HG03097 (cell line): ENCODE data around the gene PTP4A1.
A peak's percentile ranks its signal among the peaks of the same experiment; 100 is the strongest.
"Not testable (repeated sequence)": the region's sequence is repeated elsewhere in the genome, so short reads cannot be mapped to it uniquely, and the experiment has no call there.

ENCODE experiments used
- ATAC-seq: cut with Tn5 transposase; IDR thresholded peaks from one replicate; pipeline ENCODE4 v1.9.1; 2021; ENCODE audit not compliant: unreplicated experiment, low FRiP score

Gene PTP4A1

DNA sequence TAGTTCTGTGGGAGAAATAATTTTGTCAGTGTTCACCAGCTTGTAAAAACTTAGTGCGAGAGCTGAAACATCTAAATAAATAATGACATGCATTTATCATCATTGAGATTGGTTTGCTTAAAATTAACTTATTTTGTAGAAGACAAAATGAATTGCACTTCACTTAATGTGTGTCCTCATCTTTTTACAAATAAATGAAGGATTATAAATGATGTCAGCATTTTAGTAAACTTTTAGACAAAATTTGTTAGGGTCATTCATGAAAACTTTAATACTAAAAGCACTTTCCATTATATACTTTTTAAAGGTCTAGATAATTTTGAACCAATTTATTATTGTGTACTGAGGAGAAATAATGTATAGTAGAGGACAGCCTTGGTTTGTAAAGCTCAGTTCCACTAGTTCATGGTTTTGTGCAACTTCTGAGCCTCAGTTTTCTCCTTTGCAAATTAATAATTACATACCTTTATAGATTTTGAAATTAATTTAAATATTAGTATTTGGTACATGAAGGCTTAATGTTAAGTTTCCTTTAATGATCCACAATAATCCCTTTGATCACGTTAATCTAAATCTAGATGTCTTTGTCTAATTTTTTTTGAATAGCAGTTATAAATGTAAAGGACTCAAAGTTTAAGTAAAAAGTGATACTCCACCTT, 9.2 kb downstream of the PTP4A1 start:
- ATAC-seq, result no peak

DNA sequence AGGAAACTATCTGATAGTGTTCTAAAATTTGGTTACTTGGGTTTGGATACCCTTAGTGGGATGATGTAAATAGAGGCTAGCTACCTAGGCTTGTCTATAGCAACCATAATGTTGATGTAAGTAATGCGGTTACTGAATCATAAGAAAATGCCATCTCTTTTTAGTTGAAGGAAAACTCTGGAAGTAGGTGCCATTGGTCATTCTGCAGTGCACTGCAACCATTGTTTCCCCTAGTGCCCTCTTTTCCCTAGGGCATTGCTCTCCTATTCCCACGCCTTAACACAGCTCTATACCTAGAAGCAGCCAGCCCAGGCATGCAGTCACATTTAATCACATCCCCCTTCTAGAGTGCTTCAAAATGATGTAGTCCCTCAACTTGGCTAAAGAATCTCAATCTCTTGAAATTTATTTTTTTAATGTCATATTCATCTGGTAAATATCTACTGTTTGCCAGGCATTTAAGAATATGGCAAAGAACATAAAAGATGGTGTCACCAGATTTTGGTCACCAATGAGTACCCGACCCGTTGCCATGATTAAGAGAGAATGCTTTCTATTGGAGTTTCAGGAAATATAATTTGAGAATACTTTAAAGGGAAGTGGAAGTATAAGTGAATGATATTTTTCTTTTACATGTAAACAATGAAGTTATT, 10.4 kb downstream of the PTP4A1 start:
- ATAC-seq, result no peak

DNA sequence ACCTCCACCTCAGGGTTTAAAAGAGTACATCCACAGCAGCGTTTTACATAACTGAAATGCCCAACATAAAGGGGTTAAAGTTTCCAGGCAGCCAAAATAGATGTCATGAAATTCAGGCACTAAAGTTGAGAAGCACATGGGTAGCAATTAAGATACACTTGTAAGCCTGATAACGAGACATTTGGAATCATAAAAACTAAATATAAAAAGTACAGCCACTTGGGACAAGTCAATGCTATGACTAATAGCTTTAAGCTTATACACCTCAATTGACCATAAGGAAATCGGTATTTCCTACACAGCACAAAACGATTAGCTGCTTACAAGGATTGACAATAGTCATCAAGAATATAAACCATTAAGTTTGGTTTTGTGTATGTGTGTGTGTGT, 11.8 kb downstream of the PTP4A1 start:
- ATAC-seq, result no peak

DNA sequence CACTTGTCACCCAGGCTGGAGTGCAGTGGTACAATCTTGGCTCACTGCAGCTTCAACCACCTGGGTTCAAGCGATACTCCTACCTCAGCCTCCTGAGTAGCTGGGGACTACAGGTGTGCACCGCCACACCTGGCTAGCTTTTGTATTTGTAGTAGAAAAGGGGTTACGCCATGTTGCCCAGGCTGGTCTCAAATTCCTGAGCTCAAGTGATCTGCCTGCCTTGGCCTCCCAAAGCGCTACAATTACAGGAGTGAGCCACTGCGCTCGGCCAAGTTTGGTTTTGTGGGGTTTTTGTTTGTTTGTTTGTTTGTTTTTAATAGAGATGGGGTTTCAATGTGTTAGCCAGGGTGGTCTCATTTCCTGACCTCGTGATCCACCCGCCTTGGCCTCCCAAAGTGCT, 12.3 kb downstream of the PTP4A1 start:
- no peak for ATAC-seq

DNA sequence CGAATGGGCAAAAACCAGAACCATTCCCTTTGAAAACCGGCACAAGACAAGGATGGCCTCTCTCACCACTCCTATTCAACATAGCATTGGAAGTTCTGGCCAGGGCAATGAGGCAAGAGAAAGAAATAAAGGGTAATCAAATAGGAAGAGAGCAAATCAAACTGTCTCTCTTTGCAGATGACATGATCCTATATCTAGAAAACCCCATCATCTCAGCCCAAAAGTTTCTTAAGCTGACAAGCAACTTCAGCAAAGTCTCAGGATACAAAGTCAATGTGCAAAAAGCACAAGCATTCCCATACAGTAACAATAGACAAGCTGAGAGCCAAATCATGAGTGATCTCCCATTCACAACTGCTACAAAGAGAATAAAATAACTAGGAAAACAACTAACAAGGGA, 13.4 kb downstream of the PTP4A1 start:
- ATAC-seq, result not testable (repeated sequence)

DNA sequence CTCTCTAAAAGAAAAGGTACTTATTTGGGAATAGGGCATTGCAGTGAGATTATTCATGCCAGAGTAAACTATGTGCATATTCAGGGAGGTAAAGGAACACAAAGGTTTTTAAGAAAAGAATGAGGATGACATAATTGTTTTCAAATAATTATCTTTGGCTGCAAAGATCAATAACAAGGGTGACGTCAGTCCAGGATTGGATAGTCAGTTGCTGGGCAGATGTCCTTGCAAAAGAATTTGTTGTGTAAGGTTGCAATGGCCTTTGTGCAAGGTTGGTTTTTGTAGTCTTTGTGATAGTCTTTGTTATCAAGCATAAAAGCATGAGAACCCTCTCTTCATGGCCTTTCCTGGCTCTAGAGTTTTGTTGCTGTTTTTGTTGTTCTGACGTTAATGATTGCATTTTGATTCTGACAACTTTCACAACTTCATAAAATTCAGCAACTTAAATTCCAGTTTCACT, 17.7 kb downstream of the PTP4A1 start:
- ATAC-seq, result no peak

DNA sequence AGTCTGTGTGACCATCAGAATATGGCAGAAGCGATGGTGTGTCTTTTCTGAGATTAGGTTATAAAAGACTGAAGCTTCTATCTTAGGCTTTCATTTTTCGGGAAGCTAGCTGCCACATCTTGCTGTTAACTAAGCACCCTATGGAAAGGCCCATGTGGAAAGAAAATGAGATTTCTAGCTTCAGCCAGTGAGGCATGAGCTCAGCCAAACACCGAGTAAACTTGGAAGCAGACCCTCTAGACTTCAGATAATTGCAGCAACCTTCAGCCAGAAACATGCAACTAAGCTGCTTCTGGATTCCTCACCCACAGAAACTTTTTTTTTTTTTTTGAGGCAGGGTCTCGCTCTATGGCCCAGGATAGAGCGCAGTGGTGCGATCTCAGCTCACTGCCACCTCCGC, 20.6 kb downstream of the PTP4A1 start:
- ATAC-seq, result no peak

DNA sequence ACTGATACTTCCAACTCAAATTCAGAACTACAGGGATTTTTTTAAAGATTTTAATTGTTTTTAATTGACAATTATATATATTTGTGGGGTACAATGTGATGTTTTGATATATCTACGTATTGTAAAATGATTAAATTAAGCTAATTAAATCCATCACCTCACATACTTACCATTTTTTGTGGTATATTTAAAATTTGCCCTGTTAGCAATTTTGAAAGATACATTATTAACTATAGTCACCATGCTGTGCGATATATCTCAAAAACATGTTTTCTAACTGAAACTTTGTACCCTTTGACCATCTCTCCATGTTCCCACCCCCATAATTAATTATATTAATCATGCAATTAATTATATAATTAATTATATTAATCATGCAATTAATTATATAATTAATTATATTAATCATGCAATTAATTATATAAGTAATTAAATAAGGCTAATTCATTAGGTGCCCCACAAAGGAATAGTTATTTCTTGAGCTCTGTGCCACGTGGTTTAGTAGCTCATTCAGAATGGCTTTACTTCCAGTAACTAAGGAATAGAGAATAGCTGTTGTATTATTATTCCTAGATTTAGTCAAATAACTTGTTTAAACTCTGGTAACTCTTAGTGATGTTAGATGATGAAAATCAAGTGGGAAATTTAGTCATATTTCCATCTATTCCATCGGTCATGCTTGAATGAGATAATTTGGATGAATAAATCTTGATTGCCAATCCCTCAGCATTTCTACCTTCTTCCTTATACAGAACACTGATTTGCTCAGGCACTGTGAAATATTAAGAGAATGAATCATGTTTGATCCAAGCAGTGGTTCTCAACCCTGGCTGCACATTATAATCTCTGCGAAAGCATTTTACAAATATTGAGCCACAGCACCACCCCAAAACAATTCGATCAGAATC, 25.1 kb downstream of the PTP4A1 start:
- ATAC-seq, result no peak

DNA sequence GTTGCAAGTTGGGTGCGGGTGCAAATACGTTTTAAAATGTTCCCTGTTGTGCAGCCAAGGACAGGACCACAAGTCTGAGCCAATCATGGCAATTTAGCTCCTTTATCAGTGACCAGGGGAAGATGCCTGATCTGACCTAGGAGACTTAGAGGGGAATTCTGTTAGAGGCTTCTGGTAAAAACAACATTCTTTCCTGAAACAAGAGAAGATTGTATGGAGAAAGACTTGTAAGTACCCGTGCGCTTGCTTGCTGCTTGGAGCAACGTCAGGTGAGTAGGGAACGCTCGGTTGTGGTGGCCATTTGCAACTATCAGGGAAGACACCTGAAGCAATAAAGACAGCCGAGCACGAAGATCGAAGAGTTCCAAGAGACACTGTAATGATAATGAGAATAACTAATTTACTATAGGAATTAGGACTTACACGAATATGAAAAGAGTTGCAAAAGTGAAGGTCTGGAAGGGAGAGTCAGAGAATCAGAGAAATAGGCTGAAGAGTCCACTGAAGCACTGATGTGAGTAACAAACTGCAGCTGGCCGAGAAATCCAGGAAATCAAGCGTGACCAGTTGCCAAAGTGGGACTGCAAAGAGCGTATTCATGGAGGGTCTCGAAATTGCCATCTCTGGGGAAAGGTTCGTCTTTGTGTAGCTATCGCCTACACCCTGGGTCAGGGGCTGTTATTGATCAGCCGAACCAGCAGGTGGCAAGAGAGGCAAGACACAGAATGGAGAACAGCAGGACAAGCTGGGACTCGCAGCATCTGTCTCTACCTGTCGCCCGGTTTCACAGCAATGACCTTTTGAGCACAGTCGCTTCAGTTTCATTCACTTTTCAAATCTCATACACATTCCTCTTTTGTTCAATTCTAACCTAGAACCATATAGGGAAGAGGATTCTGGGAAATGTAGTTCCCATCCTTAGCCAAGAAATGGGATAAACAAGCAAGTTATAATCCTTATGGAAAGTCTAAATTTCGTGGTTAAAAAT, 26.1 kb downstream of the PTP4A1 start:
- ATAC-seq, result peak; percentile 99

DNA sequence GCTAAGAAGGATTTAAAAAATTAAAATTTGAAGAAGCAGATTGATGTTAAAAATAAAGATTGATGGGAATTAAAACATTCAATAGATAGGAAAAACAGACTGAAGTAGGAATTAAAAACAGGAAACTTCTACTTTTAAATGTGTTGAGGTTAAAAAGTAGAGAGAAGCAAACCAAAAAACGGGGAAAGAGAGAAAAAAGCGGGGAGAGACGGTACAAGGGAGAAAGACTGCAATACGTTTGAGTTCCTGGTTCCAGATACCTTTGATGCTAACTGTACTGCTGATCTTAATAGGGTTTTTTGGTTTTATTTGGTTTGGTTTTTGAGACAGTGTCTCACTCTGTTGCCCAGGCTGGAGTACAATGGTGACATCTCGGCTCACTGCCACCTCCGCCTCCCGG, 27.0 kb downstream of the PTP4A1 start:
- no peak for ATAC-seq

DNA sequence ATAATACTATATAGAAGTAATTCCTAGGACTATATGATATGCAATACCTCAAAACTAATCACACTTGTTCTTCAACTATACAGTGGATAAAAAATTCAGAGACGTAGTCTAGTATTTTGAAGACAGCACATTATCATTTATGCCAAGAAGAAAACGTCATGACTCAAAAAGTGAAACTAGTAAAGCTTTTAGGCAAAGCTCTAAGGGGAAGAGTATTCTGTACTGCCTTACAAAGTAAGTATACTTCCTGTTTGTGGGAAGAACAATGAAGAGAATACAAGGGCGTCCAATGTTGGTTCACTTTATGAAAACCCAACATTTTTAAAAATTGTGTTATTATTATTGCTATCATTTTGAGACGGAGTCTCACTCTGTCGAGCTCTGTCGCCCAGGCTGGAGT, 27.9 kb downstream of the PTP4A1 start:
- ATAC-seq, result no peak

DNA sequence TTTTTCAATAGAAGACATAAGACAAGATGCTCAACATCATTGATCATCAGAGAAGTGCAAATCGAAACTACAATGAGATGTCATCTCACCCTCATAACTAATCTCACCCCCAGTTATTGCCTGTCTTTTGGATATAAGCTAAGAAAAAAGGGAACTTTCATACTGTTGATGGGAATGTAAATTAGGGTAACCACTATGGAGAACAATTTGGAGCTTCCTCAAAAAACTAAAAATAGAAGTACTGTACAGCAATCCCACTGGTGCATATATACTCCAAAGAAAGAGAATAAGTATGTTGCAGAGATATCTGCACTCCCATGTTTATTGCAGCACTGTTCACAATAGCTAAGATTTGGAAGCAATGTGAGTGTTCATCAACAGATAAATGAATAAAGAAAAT, 37.0 kb downstream of the PTP4A1 start:
- ATAC-seq, result no peak

DNA sequence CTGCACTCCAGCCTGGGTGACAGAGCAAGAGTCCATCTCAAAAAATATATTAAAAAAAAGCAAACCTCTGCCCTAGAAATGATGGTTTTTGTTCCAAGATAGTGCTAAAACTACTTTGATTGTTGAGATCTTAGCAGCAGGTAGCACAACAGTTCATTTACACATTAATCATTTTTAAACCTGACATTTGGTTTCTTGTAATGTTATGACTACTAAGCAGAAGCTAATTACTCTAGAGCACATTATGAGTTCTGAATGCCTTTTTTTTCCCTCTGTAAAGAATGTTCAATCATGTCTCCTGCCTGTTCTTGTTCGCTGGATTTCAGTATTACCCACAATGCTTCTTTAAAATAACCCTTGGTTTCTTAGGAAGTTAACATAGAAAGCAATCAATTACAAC, 38.7 kb downstream of the PTP4A1 start:
- no peak for ATAC-seq

DNA sequence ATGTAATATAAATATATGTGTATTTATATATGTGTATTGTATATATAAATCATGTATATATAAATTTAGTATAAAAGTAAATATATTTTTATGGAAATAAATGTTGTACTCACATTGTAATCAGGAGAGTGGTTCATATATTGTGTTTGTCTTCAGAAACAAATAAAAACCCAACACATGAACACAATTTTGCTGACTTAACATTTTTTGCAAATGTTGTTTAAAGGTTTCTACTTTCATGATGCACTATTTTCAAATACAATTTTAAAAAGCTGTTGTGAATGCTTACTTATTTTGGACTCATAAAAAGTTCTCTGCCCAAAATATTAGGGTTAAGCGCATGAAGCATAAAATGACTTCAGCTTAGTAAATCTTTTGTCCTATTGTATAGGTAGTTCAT, 39.3 kb downstream of the PTP4A1 start:
- ATAC-seq, result no peak

DNA sequence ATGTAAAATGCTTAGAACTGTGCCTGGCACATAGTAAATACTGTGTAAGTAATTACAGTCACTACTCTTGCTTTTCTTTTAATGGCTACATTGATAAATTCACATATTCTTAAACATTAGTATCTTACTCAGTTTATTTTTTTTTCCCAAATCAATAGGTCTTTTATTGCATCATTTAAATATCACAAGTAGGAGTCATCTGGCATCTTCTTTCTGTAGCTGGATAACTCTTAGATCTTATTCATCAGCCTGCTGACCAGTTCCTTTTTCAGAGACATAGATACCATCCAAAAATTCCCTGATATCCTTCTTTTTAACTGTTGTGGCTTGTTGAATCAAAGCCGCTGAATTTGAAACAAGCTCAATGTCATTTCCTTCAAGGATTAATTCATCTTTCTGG, 43.3 kb downstream of the PTP4A1 start:
- no peak for ATAC-seq
